Astrocyte of the hippocampus (primary cell): Measurements from ENCODE around the gene STAB1.
"Not testable (repeated sequence)": the region's sequence is repeated elsewhere in the genome, so short reads cannot be mapped to it uniquely, and the experiment has no call there.

ENCODE experiments used
- DNase-seq: peaks from one replicate; pipeline ENCODE4 v3.0.0; 2011; ENCODE audit warnings: low read depth, low spot score

Gene STAB1

DNA sequence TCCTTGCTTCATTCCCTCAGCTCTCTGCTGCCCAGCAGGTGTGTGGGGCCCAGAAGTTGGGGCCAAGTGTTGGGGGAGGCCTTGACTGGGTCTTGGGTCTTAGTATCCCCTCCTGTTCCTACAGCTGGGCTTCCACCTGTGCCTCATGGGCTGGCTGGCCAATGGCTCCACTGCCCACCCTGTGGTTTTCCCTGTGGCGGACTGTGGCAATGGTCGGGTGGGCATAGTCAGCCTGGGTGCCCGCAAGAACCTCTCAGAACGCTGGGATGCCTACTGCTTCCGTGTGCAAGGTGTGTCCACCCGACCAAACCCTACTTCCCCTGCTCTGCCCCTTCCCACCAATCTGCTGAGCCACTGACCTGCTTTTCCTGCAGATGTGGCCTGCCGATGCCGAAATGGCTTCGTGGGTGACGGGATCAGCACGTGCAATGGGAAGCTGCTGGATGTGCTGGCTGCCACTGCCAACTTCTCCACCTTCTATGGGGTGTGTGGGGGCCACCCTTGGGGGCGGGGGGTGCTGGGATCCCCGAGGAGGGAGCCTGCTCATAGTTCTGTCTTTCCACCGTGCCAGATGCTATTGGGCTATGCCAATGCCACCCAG lies 27.6 kb downstream of the STAB1 start:
- no peak for DNase-seq

DNA sequence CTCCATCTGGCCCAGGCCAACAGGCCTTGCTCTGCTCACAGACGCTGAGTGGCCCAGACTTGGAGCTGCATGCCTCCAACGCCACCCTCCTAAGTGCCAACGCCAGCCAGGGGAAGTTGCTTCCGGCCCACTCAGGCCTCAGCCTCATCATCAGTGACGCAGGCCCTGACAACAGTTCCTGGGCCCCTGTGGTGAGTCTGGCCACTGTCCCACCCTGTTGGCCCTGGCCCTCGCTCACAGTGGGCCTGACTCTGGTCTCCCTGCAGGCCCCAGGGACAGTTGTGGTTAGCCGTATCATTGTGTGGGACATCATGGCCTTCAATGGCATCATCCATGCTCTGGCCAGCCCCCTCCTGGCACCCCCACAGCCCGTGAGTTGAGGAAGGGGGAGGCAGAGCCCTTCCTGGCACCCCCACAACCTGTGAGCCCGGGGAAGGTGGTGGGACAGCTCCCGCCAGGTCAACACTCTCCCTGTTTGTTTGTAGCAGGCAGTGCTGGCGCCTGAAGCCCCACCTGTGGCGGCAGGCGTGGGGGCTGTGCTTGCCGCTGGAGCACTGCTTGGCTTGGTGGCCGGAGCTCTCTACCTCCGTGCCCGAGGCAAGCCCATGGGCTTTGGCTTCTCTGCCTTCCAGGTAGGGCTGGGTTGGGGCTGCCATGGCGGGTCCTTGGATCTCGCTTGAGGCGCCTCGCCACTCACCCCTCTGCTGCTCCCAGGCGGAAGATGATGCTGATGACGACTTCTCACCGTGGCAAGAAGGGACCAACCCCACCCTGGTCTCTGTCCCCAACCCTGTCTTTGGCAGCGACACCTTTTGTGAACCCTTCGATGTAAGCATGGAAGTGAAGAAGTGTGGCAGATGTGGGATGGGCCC lies 28.5 kb downstream of the STAB1 start:
- DNase-seq, result no peak

DNA sequence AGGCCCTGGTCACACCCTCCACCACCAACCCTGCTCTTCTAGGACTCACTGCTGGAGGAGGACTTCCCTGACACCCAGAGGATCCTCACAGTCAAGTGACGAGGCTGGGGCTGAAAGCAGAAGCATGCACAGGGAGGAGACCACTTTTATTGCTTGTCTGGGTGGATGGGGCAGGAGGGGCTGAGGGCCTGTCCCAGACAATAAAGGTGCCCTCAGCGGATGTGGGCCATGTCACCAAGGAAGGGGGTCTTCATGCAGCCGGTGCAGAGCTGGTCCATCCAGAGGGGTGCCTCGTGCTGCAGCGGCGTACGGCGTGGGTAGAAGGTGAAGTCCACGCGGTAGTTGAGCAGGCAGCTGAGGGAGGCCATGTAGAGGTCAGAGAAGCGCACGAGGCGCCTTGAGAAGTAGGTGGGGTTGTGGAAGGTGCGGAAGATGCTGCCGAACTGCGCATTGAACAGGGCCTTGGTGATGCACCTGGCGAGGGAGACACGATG lies 29.2 kb downstream of the STAB1 start:
- DNase-seq, result no peak

DNA sequence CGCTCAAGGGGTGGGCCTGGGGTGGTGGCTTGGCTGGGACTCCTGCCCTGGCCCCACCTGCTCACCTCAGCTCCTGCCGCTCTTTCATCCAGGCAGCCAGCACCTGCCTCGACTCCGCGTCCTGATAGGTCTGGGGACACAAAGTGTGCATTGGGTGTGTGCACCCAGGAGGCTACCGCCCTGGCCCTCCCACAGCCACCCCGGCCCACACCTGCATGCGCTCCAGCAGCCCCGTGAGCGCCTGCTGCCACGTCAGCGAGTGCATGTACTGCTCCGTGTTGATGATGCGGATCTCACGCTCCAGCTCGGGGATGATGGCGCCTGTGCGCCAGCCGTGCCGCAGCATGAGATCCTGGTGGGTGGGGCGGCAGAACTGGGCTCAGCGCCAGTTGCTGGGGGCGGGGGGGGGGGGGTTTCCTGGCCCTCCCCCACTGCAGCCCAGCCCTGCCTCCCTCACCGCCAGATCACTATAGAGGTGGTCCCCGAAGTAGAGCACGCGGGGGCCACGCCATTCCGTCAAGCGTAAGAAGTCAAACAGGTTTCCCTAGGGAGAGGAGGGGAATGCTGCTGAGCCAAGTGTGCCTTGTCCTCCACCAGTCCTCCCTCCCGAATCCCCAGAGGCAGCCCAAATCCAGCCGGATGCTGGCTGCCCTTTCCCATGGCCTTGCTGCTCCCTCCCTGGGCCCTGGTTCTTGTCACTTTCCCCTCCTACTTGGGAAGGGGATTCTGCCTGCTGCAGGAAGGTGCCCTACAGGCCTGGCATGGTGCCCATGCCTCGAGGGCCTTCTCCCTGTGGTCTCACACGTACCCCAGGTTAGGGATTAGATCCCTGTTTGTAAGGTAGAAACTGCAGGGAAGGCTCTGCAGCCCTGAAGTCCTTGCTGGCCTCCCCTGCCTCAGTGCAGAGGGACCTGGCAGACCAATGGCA lies 29.9 kb downstream of the STAB1 start:
- DNase-seq, result no peak

DNA sequence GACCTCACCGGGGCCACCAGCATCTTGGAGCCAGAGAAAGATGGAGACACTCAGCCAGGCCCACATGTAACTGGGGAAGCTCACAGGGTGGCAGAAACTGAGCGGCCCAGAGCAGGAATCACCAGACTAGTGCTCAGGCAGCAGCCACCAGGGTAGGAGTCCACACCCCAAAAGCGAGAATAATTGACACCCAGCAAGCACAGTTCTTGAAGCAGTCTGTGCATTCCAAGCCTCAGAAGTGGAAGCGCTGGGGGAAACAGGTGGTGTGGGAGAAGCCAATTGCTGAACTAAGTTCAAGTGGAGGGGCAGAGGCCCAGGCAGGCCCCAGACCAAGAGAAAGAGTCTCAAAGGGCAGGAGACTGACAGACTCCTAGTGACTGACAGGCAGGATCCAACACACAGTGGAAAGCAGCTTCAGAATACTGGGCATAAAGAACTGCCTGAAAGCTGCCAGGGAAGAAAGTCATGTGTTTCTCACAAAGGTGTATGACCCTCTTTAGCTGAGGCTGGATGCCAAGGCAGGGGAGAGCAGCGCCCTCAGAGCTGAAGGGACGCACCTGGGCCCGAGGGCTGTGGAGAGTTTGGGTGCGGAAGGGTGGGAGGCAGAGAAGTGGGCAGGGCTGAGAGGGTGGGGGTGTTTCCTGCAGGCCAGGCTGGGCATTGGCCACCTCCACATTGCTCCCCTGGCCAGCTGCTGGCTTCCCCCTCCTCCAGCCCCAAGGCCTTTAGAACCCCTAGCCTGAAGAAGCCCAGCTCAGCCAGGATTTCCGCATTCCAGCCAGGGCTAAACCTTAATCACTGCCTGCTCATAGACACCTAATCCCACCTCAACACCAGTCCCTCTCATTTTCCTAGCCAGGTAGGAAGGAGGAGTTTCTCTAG lies 30.8 kb downstream of the STAB1 start:
- no peak for DNase-seq

GRCh38 chr3:52526671-52527038 lies 31.5 kb downstream of the STAB1 start:
- DNase-seq, result not testable (repeated sequence)

GRCh38 chr3:52527039-52527731 lies 32.0 kb downstream of the STAB1 start:
- no peak for DNase-seq

- no peak for DNase-seq
These were observed 32.8 kb downstream of the STAB1 start for GRCh38 chr3:52527732-52528585.

DNA sequence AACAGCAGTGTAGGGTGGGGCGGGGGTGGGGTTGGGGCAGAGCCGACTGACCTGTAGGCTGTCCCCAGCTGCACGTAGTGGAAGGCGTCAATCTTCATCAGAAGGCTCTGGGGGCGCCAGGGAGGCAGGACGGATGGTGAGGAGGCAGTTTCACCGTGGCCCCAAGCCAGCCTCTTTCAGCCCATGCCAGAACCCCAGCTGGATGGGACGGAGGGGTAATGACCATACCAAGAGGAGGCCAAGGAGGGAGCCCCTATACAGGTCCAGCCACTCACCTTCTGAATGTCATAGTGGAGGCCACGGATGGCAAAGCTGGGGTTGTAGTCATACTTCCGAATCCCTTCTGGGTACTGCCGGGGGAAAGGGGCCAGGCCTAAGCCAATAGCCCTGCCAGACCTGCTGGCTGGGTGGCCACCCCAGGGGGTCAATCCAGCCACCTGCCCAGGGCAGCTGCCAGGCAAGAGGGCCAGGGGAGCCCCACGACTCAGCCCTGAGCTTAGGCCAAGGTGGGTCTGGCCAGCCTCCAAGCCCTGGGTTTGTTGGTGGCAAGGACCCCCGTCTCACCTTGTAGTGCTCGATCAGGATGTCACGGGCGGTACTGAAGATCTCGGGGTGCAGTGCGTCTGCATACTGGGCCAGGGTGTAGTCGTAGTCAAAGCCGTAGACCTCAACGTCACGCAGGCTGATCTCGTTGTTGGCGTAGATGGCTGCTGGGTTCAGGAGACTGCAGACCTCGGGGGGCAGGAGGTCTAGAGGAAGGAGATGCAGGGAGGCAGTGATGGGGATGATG lies 33.6 kb downstream of the STAB1 start:
- DNase-seq, result no peak

GRCh38 chr3:52529376-52530333 lies 34.5 kb downstream of the STAB1 start:
- peak; percentile 86 for DNase-seq

GRCh38 chr3:52530918-52531826 lies 36.0 kb downstream of the STAB1 start:
- no peak for DNase-seq

DNA sequence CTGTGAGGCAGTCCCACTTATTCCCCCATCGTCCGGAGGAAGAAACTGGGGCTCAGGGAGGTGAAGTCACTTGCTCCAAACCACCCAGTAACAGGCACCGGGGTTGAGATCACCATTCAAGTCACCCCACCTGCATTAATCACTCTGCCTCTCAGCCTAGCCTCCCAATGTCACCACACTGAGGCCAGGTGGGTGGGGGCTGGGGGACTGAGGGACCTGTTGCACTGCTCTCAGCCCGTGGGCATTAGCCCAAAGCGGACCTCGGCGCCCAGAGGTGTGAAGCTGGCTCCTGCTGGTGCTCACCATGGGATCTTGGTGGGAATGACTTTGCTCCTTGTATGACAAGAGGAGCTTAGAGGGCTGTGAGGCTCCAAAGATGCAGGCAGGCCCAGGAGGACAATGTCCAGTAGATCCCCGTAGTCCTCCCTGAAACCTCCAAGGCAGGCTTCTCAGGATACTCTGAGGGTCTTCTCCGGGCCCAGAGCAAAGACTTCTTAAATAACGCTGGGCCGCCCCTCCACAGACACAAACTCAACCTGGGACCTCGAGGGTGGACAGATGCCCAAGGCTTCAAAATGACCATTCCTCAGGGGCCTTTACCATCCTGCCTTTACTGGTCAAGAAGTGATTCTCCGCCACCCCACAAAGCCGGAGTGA lies 36.9 kb downstream of the STAB1 start:
- DNase-seq, result no peak

GRCh38 chr3:52532517-52532837 lies 37.3 kb downstream of the STAB1 start:
- peak; percentile 73 for DNase-seq

- peak; percentile 64 for DNase-seq
These were observed 37.9 kb downstream of the STAB1 start for GRCh38 chr3:52532838-52533622.

DNA sequence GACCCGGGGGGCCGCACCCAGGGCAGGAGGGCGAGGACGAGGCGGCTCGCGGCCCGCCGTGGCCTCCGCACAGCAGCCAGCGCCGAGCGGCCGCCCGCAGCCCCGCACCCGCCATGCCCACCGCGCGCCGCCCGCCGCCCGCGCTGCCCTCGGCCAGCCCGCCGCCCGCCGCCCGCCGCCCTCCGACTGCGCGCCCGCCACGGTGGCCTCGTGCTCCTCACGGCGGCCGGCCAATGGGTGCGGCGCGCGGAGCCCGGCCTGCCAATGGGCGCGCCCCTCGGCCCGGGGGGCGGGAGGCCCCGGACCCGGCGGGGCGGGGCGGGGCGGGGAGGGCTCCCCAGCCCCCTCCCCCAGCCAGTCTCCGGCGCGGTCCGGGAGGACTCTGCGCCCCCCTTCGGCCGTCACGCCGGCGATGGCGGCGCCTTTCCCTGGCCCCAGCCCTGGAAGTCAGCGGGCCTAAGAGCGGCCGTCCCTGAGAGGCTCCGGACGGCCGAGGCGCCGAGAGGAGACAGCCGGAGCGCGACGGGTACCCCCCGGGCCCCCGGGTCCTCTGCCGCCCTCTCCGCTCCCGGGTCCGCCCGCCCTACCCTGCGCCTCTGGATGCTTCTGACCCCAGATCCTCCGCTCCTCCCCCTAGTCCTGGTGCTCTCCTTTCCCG lies 38.6 kb downstream of the STAB1 start, which contains the start of gene NT5DC2:
NT5DC2 (minus strand) TSS at position 235 of the 658 bp plus-strand sequence; CDS start at position 115, 120 bp downstream.
- DNase-seq, result peak; percentile 91
